ENCODE measurements around the gene FGGY. TPM values are rescaled to one million over a fixed set of nuclear protein-coding genes. Genes with fewer than 3 reads are reported as not detected.
"Not testable (repeated sequence)": the region's sequence is repeated elsewhere in the genome, so short reads cannot be mapped to it uniquely, and the experiment has no call there.

FGGY gene
- total RNA-seq, 1 experiment from 2014 or later, result 14.2 TPM

DNA sequence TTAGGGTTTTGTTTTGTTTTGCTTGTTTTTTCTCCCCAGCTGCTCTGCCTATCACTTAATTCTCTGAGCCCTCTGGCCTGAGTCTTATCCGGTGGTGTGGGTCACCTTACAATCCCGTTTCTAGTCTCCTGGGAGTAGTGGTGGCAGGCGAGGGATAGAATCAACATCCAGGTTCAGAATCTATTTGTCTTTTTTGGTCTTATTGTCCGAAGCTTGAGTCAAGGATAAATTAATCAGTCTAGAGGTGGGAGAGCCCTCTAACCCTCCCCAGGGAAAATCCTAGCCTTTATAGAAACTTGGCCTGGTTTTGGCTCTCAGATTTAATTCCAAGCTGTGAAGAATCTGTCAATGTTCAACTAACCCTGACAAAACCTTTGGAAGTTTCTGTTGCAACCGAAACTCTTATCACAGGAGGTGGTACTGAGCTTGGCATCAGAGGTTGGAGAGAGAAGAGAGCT is 246.3 kb downstream of the FGGY start:
- no peak for DNase-seq (ENCODE audit: low spot score)

DNA sequence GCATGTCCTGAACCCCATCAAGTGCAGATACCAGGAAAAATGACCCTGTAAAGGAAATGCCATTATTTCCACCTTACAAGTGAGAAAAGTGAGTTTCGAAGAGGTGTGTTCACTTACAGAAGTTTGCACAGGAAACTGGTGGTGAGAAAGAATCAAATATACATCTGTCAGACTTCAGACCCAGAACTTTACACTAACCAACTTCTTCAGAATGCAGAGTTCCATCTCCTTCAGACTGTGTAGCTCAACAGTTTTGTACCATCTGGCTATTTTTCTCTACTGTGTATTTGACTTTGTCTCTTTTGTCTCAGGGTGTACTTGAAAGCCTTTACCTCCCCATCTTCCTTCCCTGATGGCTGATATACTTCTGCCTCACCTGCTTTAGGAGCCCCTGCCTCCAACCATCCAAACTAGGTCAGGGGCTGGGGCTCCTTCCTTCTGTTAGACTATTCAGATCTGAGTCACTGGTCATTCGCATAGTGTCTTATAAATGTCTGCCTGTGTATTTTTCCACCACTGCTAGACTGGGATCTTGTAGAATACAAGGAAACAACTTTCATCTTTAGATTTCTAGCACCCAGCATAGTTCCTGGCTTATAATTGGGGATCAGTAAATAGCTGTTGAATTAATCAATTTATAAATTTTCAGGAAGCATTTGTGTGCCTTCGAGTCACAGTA is 247.9 kb downstream of the FGGY start:
- no peak for DNase-seq (ENCODE audit: low spot score)

DNA sequence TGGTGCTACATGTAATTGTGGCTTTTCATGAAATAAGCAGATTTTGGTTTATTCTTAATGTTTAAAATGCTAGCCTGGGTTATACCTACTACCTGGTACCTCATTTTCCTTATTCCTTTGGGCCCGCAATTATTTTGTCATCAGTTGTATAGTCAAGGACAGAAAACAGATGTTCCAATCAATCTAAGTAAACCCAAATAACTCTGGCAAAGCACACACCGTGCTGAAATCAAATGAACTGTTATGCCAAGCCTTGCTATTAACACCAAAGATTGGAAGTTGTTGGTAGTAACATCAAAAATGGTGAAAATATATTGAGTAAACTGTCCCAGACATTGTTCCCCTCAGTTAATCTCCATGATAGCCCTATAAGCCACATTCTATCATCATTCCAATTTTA is 248.9 kb downstream of the FGGY start:
- DNase-seq (ENCODE audit: low spot score), result no peak

DNA sequence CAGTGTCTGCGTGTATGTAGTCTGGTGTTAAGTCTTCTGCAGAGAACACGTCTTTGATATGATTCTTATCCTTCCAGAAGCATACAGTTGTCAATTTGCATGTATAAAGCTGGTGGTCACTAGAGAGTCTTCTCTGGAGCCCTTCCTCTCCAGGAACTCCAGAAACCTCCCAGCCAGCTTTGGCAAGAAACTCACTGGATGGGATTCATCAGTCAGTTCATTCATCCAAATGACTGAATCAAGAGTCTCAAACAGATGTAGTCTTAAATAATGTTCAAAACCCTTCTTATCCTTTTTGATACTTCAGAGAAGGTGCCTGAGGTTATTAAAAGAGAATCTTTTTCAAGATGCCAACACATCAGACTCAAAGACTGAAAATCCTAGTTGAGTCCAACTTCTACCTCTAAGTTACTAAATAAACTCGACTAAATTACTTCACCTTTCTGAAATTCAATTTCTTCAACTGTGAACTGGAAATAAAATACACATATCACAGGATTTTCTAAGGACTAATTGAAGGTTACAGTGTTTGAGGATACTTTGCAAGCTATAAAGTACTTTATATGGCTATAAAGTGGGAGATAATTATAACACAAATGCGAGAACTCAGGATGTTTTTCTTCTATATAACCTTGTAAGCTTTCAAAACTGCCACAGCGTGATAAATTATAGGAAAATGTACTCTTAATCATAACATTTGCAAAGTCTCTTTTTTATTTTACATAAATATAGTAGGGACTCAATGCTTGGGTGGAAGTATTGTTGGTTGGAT is 252.4 kb downstream of the FGGY start:
- no peak for DNase-seq (ENCODE audit: low spot score)

DNA sequence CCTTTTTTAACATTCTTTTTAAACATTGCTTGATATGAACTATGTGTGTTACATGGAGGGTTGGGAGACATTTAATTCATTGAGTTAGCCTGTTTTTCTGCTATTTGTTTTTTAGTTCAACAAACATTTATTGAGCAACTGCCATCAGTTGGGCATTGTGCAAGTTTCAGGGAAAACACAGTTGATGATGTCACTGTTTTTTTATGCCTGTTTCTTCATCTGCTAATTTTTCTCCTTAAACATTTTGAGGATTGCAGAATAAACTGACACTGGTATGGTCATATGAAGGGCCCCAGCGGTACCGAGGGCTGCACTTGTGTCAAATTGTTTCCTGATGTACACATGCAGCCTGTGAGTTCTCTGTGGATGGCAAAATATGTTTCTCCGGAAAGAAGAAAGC is 253.0 kb downstream of the FGGY start:
- no peak for DNase-seq (ENCODE audit: low spot score)

DNA sequence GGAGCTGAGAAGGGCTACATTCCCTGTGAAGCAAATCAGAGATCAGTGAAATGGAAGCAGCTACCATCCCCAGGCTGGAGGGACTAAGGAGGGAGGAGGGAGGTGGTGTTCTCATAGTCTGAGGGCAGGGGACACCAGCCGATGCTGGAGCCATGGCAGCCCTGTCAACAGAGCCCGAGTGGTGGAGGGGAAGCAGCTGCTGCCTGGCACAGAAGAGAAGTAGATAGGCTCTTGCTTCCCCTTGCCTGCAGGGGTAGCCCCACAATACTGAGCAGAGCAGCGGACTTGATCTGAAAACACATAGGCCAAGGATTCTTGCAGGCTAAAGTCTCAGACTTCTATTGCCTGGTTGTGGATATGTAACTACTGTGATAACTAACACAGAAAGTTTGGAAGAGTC is 255.1 kb downstream of the FGGY start:
- DNase-seq (ENCODE audit: low spot score), result no peak

DNA sequence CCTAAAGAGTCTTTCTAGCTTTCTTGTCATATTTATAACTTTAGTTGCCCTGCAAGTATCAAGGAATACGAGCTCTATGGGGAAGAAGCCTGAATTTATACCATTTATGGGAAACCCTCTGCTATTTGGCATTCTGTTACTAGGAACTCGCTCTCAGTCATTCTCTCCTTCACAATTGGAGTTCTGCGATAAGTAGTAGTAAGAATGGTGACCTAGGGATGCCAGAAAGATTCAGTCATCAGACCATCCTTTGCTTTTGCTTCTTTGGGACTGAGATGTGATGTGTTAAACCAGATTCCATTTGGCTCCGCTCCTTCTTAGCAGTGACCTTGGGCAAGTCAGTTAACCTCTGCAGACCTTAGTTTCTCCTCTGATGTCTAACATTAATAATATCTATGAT is 256.5 kb downstream of the FGGY start:
- no peak for DNase-seq (ENCODE audit: low spot score)

DNA sequence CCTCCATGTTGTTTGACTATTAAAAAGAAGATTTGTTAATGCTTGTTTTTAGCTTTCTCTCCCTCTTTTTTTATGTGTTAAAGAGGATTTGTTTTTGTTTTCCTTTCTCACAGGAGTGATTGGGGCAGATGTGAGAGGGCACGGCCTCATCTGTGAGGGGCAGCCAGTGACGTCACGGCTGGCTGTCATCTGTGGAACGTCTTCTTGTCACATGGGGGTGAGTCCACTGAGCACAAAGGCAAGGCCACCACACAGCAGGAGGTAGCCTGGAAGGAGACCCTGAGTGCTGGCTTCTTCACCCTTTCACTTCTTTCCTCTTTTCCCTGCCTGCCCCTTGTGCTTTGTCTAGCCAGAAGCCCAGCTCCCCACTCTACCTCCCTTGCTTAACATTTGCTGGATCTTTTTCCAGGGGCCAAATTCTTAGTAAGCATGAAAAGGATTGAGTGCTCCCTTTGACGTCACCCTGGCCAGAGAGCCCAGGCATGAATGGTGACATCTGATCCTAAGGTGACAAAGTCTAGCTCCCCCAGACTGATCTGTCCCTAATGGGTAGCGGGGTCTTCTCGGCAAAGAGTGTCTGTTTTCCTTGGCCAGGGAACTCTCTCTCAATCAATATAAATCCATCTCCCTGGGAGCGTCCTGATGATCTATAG is 257.2 kb downstream of the FGGY start:
- DNase-seq (ENCODE audit: low spot score), result no peak

DNA sequence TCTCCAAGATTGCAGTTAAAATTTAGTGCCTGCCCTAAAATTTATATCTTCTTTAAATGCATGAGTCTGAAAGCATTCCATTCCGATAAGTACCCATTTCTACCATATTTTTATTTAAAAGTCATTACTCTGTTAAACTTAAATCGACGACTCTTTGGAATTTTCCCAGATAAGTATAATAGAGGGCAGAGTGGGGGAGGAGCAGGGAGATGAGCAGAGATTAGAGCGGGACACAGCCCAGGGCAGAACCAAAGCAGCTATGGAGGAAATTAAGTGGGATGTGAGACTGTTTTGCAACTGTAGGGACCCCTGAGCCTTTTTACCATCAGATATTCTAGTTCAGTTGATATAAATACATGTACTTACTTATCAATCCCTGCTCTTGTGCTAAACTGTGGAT is 257.9 kb downstream of the FGGY start:
- no peak for DNase-seq (ENCODE audit: low spot score)

DNA sequence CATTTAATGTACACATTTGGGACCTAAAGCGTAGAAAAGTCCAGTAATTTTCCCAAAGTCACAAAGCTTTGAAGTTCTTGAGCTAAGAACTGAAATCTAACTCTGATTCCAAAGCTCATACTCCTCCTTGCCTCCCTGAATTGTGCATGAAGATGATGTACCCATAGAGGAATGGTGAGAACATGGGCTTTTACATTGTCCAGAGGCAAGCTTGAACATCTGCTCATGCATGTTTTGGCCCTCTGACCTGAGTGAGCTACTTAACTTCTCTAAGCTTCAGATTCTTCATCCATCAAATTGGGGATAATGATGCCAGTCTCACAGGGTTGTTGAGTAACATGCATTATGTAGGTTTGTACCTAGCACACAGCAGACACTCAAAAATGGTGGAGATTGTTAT is 259.5 kb downstream of the FGGY start:
- DNase-seq (ENCODE audit: low spot score), result no peak

DNA sequence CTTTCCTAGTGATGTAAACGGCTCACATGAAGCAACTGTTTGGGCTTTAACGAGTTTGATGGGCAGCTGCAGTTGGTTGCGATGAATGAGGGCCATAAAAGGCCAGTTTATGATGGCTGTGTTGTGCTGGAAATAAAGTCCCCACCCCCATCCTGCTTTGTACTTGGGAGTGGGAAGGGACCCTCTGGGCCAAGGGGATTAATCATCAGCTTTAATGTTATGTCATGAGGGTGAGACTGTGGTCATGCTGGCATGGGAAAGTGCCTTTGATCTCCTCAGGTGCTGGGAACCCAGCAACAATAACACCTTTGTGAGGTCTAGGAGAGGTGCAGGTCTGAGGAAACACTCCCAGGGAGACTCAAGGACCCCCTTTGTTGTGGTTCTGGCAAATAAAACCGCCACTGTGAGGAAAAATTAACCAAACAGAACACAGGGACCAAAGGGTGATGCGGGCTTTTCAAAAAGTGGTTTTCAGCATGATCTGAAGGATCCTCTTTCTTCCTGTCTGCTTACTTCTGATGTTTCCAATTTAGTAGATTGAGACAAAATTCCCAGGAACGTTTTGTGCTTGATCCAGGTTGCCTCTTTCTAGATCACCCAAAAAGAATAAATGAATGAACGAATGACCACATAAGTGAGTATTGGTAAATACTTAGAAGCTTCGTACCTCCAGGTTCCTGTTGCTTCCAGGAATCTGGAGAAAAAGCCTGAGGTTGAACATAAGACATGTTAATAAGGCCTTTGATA is 260.1 kb downstream of the FGGY start:
- DNase-seq (ENCODE audit: low spot score), result peak; percentile 88

DNA sequence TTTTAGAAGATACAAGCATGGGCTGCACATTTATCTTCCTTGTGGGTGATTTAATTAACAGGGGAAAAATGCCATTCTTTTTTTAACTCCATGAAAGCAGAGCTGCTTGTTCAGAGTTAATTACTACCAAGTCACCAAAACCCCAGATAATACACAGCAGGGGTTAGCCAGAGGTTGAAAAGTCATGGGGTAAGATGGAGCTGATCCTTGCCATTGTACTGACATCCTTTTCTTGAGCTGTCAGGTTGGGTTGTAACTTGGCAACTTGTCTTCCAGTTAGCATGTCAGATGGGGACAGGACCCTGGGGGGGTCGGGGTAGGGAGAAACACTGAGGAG is 260.6 kb downstream of the FGGY start:
- DNase-seq (ENCODE audit: low spot score), result no peak

DNA sequence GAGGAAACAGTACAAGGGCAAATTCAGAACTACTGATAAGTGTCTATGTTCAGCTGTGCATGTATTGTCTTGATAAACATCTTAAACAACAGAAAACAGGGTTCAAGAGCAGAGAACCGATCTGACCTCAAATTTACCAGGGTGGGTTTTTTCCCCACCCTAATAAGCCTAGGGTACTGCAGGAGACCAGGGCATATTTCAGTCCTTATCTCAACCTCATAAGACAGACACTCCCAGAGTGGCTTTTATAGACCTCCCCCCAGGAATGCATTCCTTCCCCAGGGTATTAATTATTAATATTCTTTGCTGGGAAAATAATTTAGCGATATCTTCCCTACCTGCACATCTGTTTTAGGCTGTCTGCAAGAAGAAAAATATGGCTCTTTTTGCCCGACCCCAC is 261.7 kb downstream of the FGGY start:
- not testable (repeated sequence) for DNase-seq (ENCODE audit: low spot score)

DNA sequence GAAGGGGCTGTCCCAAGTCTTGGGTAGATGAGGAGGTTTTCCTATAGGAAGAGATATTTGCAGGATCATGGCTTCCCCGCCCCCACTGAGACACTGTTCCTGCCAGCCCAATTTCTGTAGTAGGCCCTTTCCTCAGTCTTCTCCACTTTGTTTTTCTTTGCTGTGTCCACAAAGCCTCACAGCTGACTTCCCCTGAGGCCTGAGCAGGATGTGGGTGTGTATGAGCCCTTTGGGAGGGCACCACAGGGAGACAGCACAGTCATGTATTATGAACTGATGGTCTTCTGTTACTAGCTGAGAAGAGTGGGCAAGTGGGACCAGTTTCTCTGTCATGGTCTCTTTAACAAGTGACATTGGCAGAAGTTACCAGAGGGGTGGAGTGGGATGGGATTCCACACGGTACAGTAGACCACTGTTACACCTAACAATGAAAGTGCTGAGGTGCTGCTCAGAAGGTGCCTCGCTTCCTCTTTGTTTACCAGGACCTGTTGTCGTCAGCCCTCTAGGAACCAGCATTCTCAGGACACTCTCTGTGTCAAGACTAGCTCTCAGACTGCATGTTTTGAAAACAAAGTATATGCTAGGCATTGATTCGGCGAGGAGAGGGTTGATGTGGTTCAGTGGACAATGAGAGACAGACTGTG is 264.0 kb downstream of the FGGY start:
- no peak for DNase-seq (ENCODE audit: low spot score)

DNA sequence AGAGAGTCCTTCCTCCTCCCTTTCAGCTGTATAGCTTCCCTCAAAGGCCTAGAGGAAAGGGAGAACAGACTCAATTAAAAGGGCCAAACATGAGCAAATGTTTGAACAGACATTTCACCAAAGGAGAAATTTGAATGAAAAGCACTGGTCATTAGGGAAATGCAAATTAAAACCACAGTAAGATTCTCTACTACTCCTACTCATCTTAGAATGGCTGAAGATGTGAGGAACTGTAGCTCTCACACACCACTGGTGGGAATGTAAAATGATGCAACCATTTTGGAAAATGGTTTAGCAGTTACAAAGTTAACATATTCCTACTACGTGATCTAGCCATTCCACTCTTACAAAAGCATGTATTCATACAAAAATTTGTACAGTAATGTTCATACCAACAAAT is 264.9 kb downstream of the FGGY start:
- no peak for DNase-seq (ENCODE audit: low spot score)

DNA sequence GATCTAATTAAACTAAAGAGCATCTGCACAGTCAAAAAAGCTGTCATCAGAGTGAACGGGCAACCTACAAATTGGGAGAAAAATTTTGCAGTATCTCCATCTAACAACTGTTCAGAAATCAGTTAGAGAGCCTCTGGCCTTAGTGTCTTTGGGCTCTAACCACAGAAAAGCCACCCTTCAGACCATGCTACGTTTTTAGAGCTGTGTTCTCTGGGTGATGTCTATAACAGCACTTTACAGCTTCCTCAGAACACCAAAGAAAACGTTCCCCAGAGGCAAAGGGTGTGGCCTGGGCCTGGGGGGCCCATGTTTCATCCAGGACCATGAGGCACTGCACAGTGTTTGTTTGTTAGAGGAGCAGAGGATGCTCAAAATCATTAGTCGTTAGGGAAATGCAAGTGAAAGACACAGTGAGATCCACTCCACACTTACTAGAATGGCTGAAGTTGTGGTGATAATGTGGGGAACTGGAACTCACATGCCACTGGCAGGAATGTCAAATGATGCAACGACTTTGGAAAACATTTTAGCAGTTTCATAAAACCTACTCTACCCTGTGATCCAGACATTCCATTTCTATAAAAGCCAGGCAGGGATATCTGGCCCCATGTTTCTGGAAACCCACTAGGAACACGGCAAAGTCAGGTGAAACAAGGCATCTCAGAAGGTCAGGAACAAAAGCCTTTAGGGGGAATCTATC is 267.4 kb downstream of the FGGY start:
- no peak for DNase-seq (ENCODE audit: low spot score)

DNA sequence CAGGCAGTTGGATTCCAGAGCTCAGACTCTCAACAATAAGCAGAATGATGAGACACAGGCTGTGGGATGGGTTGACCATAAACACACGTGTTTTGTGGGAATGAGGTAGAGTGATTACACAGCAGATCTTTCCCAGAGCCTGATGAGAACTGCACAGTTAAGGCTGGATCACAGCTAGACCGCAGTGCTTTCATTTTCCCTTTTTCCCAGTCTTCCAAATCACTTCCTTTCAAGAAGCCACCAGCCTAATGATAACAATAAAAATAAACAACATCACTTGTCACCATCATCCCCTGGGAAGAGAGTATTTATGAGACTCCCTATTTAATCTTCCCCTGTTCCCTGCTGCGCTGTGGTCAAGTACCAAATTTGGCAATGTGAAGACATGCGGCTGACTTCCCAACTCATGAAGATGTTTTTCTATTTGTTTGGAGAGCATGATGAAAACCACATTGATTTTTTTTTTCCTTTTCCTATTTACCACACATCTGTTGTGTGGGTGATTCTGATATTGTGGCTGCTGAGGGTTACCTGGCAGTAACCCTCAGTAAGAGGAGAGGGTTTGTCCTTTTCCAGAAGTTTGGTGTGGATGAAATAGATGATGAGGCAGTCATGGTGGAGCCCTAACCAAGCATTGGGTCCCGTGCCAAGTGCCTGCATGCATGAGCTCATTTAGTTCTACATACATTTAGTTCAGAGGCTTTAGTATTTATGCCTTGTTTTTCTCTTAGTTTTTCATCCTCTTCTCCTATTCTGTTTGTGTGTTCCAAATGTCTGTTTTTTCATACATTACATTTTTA is 268.9 kb downstream of the FGGY start:
- no peak for DNase-seq (ENCODE audit: low spot score)

DNA sequence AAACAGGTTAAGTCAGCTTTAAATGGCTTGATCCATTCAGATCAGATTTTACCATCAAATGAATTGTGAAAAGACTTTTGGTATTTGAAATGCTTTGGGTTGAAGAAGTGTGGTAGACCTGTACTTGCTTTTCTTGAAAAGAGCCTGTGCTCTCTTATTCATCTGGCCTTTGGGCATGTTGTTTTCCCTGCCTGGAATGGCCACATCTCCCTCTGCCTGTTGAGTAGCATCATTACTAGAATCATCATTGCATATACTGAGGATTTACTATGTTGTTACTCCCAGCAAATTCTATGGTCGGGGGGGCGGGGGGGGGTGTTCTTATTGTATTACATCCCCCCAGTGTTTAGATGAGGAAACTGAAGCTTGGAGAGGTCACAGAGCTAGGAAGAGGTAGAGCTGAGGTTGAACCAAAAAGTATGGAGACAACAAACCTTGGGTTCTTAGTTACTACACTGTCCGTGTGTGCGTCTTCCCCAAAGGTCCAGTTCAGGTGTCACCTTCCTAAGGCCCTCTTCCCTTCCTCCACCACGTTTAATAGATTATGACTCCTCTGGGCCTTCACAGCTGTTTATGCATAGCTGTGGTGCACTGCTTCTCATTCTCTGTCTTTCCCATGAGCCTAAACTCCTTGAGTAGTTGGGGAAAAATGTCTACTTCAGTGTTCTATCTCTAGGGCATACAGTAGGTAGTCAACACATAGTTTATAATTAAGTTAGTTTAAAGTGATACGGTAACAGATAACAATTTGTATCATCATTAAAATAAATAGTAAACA is 271.5 kb downstream of the FGGY start:
- no peak for DNase-seq (ENCODE audit: low spot score)

DNA sequence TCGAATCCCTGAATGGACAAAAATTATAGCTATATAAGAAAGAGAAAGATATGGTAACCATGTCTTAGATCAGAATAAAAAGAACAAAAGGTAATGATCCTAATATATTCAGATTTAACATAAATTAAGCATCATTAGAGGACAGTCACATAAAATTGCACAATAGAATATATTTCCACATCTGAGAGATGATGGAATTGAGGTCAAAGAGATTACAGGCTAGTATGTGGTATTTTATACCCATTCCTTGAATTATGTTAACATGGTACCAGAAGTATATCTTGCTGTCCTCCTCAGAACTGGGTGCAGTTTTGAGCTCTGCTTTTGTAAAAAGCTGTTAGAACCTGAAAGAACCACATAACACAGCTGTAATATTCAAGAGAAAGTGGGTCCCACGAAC is 272.3 kb downstream of the FGGY start:
- DNase-seq (ENCODE audit: low spot score), result no peak
